ENCODE measurements around the gene SOX2. TPM values are rescaled to one million over a fixed set of nuclear protein-coding genes. Genes with fewer than 3 reads are reported as not detected.
A peak's percentile ranks its signal among the peaks of the same experiment; 100 is the strongest.

The SOX2 gene
- total RNA-seq = not detected in 2 replicates

DNA sequence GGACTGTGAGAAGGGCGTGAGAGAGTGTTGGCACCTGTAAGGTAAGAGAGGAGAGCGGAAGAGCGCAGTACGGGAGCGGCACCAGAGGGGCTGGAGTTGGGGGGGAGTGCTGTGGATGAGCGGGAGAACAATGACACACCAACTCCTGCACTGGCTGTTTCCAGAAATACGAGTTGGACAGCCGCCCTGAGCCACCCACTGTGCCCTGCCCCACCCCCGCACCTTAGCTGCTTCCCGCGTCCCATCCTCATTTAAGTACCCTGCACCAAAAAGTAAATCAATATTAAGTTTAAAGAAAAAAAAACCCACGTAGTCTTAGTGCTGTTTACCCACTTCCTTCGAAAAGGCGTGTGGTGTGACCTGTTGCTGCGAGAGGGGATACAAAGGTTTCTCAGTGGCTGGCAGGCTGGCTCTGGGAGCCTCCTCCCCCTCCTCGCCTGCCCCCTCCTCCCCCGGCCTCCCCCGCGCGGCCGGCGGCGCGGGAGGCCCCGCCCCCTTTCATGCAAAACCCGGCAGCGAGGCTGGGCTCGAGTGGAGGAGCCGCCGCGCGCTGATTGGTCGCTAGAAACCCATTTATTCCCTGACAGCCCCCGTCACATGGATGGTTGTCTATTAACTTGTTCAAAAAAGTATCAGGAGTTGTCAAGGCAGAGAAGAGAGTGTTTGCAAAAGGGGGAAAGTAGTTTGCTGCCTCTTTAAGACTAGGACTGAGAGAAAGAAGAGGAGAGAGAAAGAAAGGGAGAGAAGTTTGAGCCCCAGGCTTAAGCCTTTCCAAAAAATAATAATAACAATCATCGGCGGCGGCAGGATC is at the start of gene SOX2:
TSS of gene SOX2 (plus strand) at position 601 of the 811 bp plus-strand sequence. CDS start 436 bp downstream, outside the sequence.
- no peak for DNase-seq (ENCODE audit: low read depth, low spot score)

DNA sequence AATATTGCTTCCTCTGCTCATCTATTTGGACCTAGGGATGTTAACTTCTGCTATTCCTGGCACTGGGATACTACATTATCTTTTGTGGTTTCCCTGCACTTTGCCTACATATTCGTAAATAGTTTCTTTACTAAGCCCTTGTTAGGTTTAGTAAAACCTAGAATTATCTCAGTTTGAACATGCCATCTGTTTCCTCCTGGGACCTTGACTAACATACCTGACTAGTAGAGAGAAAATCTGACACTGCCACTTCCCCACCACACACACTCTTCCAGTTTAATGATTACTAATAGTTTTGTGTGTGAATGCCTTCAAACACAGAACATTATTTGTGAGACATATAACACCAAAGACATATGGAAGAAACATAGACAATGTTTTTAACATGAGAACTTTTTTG is 28.2 kb upstream of the SOX2 start:
- no peak for DNase-seq (ENCODE audit: low read depth, low spot score)

DNA sequence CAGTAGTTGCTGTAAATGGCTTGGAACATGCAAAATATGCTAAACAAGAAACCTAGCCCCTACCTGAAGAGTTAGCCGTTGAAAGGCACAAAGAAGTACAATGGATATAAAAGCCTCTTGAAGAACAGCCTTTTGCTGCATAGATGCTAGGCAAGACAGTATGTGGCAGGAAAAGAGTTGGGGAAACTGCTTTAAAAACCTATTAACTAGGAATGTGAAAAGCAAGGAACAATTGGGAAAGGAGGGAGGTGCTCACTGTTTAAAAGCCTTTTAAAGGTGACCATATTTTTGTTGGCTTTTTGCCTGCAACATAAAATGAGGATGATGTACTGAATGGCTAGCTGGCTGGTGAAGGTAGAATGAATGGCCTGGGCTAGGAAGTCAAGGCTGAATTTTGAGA is 24.5 kb upstream of the SOX2 start:
- DNase-seq (ENCODE audit: low read depth, low spot score) = no peak

DNA sequence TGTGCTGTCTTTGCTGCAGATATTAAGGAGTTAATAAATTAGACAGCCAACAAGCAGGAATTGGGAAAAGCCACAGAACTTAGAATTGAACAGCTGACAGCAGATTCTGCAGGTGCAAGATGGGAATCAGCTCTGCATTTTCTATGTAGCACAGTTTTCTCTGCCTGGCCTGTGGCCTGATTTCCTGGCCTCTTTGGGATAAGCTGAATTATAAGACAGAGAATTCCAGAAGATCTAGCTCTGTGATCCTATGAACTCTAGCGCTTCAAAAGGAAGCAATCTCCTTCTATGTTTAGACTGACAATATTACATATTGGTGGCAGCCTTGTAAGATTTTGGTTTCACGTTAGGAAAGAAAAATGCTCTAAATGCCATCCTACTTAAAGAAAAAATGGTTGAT is 24.0 kb upstream of the SOX2 start:
- DNase-seq (ENCODE audit: low read depth, low spot score) = no peak

DNA sequence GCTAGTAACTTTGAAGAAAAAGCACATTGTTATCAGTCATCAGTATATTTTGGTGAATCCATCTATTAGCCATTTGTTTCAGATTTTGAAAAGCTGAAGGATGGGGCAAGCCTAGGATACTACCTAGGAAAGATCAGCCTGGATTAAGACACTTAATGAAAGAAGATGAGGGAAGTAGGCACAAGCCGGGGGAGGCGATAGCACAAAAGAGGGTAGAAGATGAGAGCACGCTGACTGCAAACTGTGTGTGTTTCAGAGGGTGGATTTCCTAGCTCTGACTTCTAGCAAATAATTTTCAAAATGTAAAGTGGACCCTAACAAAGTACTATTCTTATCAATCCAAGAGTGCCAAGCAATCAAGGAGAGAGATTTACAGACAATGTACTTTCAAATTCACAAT is 22.2 kb upstream of the SOX2 start:
- DNase-seq (ENCODE audit: low read depth, low spot score) = no peak

DNA sequence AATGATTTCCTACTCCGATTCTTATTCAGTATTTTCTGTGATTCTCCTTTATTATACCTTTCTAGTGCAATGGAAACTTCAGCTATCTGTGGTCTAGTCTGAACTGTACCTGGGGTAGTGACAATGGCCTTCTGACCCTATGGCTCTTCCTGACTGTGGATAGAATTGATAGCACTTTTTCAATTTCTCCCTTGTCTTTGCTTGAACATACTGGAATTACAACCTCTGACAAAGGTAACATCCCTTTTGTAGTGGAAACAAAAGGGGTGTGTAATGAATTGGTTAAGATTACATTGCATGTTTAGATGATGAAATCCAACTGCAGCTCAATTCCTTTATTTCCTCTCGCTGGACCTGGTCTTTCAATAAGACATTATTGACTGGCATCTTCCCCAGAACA is 21.0 kb upstream of the SOX2 start:
- no peak for DNase-seq (ENCODE audit: low read depth, low spot score)

DNA sequence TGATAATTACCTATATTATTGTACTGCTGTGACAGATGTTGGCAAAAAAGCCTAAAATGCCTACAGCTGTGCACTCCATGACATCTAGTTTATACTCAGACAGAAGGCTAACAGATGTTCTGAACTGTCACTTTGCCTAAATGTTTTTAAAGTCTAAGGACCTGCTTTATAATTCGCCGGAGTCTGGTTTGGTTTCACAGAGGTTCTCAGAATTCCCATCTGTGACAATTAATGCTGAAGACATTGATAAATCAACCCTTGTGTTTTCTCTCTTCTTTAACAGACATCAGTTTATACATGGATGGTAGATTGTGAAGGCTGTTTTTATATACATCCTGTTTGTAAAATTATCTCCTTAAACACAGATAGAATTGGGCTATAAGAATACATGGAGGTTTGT is 19.8 kb upstream of the SOX2 start:
- DNase-seq (ENCODE audit: low read depth, low spot score) = no peak

DNA sequence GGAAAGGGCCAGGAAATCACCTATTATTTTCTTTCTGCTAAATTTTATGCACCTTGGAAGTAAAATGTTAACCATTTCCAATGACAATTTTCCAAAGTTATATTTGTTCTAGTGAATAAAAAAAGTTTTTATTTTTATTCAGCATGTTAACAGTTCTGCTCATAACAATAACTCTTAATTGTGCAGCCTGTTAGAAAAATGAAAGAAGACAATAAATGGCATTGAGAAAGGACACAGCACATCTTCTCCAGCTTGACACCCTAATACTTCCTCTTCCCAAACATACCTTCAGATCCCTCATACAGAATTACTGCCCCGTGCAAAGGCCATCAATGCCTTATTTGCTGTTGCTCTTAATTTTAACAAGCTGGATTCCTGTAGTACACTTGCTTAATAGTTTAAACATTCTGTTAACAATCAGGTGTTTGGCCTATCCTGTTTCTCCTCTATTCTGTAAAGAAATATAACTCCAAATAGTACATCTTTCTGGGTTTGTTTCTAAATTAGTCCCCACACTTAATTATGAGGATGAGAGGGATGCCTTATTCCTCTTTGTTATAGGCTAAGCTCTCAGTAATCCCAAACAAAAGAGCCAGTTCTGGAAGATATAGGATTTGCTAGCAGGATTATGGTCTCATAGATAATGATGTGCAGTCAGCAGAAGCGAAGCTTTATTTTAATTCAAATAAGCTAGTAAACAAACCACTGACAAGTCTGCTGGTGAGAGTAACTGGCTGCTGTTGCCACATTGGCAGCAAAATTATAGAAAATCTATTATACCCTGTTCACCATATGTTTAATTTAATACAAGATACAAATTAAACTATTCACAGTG is 19.2 kb upstream of the SOX2 start:
- DNase-seq (ENCODE audit: low read depth, low spot score) = no peak

DNA sequence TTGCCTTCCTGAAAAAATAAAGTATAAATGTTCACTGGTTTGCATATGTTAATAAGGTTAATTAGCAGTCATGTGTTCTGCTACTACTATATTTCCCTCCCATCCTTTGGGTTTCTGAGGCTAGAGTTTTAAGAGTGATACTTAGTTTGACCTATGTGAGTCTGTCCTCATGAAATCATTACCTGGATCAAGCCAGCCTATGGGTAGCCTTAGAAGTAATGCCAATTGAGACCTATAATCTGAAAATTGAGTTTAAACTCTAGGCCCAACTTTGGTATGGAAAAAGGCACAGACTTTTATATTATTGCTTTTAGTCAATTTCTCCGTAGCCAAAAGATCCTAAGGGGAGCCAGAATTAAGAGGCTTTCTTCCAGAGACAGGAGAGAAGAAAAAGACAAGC is 18.4 kb upstream of the SOX2 start:
- DNase-seq (ENCODE audit: low read depth, low spot score) = no peak

DNA sequence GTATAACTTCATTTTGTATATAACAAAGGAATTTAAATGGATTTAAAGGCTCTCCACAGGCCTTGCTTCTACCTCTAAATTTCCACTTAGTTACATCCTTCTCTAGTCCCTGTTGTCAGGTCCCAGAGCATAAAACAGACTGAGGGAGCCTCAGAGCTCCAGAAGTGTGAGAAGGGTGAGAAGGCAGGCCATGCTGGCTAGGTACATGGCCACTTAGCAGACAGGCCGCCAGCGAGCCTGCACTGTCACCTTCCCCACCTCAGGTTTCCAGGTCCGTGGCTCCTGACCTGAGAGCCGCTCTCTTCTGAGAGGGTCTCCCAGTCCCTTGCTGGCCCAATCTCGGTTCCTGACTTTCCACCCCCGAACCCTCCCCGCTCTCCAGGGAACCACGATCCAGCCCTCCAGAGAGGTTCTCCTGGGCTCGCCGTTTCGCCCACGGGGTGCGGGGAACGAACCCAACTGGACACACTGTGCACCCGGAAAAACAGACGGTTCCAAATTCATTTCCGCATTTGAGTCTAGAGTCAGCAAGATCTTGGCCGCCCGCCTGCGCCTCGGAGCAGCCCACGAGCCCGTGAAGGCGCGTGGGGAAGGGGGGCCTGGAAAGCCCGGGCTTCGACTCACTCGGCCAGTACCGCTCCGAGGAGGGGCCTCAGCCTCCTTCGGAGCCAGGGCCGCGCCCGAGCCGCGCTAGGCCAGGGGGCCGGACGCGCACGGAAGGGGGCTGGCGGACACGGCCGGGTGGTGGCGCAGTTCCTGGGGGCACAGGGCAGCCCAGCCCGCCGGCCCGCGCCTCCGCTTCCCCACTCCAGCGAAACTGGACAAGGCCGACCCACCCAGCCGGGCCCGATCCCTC is 16.7 kb upstream of the SOX2 start:
- no peak for DNase-seq (ENCODE audit: low read depth, low spot score)

DNA sequence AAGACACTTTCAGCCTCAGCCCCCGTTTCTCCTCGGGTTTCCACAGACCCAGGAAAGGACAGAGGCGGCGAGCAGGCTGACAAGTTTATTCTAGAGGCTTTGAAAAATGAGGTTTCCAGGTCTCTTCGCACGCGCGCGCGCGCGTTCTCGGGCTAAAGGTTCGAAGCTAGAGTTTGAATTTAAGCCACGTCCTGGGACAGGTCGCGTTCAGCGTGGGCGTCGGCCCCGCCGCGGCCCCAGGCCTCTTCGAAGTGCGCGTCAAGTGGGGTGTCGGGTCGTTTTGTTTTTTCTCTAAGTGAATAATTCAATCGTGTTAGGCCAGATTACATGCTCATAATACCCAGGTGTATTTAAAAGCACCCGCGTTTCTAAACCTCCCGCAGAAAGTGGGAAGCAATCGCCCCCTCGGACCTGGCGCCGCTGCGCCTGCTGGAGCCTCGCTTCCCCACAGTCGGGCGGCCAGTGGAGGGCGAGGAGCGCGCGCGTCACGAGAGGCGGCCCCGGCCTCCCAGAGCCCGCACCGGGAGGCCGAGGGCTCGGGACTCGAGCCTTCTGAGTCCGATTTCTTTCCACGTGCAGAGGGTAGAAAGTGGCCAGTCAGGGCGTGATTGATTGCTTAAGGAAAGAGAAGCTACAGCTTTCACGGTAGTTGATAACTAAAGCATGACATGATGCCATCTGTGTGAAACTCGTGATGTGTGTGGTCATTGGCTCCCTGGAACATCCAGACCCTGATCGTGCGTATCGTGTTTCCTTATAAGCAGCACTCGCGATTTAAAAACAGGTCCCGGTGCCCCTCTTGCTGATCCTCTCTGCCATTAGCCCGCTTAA is 15.8 kb upstream of the SOX2 start:
- DNase-seq (ENCODE audit: low read depth, low spot score) = no peak

DNA sequence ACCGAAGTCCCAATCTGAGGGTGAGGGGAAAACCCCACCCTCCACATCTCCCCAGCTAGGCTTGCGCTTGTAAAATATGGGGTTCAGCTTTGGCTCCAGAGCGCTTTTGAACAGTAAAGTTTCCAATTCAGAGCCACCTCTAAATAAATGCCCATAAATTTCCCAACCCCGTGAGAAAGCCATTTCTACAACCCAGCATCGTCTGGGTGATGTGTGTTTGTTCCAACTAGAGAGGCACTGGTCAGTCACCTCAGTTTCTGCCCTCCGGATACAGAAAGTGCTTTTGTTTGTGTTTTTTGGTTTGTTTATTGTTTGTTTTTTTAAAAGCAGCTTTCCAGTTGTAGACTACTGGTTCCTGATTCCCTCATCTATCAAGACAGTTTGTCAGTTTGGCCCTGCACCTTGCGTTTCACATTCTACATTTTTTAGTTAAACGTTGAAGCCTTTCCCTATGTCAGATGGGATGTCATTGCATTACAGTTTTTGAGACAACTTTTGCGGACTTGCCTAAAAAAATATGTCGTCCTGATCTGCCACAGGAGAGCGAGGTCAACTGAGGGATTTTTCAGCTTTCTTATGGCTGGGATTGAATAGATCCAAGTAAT is 15.0 kb upstream of the SOX2 start:
- DNase-seq (ENCODE audit: low read depth, low spot score) = no peak

DNA sequence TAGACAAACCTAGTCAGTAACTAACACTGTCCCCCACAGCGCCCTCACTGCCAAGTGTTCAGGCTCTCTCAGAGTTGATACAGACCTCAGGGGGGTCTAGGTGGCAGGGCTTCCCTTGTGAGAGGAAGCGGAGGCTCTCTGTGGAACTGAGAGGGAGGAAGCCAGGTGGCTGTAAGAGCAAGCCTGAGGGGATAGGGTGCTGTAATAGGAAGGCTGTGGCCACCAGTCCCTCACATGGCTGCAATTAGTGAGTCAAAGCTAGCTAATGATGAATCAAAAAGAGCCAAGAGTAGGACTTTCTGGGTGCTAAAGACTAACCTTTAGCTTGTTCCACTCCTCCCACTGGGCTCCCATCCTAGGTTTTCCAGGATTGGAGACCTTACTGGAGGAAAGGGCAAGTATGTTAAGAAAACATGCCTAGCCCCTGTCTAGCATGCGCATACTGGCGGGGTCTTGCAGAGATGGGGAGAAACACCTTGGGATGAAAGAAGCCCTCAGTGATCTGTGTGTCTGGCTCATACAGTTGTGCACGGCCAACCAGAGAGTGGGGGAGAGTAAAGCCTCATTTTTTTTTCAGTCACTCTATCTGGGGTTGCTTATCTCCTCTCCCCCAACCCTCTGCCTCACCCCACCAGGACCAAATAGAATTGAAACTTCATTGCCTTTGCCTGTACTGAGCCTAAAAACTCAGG is 13.3 kb upstream of the SOX2 start:
- no peak for DNase-seq (ENCODE audit: low read depth, low spot score)

DNA sequence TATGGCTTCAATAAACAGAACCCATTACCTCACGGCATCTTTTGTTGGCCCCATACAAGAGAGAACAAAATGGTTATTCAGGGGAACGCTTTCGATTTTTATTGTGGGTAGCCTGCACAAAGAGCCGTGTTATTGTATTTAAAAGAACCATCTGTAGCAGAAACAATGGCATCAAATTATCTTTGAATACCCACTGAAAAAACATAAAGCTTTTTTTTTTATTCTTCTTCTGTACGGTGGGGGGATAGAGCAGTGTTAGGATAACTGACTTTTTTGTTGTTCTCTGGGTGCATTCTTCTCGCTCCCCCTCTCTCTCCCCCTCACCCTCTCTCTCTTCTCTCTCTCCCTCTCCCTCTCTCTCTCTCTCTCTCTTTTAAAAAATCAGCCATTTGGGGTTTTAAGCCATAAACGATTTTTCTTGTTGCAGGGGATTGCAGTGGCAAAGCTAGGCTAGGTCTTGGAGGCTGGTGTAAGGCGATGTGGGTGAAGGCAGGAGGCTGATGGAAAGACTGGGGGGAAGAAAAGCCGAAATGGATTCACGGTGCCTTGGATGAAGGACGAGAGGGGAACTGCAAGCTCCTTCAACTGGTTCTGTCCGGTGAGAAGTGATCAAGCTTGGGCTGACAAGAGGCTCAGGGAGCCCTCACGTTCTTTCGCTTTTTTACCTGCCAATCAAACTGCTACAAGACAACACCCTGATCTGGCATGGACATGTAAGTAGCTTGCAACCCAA is 12.4 kb upstream of the SOX2 start:
- DNase-seq (ENCODE audit: low read depth, low spot score) = no peak

DNA sequence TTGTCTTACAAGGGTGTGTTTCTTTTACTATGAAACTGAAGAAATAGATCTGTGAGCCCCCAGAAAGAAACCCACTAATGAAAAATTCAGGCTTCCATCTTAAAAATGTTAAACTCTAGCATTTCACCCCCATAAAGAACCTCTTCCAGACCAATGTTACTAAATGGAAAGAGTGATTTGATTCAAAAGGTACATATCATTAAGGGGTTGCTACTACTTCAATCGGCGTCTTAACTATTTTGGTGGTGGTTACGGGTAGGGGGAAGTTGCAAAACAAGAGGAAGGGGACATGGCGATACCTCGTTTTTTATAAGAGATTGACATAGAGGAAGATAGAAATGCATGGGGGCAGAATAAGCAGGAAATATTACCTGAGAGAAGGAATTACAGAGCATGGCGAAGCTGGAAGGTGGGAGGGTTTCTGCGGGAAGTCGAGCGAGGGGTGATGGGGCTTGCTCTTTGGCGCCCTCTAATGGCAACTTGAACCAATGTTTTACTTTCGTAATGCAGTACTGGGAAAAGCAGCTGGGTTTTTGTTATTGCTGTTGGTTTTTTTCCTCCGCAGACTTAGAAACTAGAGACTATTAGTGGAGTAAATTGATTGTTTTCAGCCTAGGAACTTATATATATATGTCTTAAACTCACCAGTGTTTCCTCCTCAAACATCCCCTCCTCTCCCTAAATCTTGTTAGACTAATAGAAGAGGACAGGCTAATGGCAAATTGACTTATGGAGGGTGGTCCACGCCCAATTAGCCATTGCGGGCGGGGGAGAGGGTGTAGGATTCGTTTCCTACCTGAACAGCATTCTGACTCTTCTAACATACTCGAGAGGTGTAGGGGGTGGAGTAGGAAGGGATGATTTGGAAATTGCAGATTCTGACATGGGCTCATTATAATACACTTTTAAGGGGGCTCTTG is 11.3 kb upstream of the SOX2 start:
- peak; percentile 39 for DNase-seq (ENCODE audit: low read depth, low spot score)

DNA sequence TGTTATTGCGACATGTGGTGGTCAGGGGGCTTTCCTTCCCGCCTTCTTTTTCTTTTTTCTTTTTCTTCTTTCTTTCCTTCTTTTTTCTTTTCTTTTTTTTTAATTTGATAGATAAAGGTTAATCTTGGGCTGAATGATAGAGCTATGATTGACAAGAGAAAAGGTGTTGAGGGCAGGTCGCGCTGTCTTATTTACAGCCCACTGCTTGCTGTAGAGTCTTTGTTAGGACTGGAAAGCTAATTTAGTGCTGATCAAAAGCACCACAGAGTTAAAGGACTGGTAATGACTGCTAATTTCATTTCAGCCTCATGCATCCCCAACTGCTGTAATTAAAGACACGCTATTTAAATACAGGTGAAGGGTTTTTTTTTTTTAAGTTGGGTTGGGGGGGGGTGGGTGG is 10.6 kb upstream of the SOX2 start:
- DNase-seq (ENCODE audit: low read depth, low spot score) = no peak

DNA sequence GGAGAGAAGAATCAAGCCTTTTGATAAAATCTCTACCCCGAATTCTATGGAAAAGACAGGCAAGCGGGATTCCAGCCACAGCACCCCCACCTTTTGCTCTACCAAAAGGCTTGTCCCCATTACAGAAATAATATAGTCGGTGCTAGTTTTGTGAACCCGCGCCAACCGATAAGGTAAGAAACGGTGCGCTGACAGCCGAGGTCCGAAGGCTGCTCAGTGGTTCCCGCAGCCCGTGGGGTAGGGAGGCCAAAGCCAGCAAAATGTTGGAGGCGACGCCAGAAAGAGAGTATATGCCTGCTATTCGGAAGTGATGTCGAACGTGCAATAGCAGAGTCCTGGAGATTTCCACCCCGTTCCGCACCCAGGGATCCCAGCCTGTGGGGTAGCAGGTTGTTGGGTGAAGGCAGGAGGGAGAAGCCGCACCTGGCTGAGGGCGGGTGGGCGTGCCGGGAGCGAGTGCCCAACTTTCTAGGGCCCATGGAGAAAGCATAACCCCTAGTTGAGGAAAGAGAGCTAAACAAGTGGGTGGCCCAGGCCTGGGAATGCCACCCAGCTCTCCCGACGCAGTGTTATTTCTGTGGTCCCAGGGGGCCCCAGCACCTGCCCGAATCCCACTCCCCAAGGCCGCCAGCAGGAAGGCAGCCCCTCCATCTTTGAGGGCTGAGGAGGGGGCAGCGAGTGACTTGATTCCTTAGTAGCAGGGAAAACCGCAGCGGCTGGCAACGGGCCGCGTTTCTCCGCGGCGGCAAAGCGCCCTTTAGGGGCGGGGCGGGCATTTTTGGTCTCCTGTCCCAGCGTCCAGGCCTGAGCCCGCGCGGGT is 7.9 kb upstream of the SOX2 start:
- no peak for DNase-seq (ENCODE audit: low read depth, low spot score)
